Erythroblast (primary cell): Measurements from ENCODE around the gene EYA4.

Source experiments
- GATA1 ChIP-seq: IDR thresholded peaks from 2 replicates; pipeline ENCODE4 v1.6.1; 2011; ENCODE audit warnings: low read depth, mild to moderate bottlenecking, control low read depth, low read length, moderate library complexity
- POLR2A ChIP-seq: IDR thresholded peaks from 2 replicates; pipeline ENCODE4 v1.6.1; 2011; ENCODE audit warnings: mild to moderate bottlenecking, low read length

DNA sequence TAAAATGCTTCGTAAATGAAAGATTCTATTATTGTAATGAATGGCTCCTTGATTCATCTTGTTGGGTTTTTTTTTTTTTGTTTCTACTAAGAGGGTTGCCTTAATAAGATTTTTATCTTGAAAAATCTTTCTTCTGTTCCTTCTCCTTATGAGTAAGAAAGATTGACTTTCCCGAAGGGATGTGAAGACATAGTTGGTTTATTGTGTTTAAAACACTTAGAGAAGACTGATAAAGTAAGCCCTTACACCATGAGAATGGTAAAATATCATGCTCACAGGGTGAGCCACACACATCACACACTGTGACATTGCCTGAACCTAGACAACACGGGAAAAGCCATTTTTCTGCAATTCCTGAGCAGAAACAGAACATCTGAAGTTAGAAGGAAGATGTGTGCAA is 330.5 kb downstream of the EYA4 start:
- no peak for TF ChIP-seq POLR2A
- TF ChIP-seq GATA1: no peak
